Germinal center (tissue), 1 donor: ENCODE results near the gene TTLL9.

ENCODE experiments used
- DNase-seq: peaks from one replicate; pipeline ENCODE4 v3.0.0; 2012; ENCODE audit warnings: mixed read lengths, low spot score

Gene TTLL9

GRCh38 chr20:31949877-31950646 is 79.6 kb downstream of the TTLL9 start:
- DNase-seq: no peak

- DNase-seq: no peak
These were observed 80.7 kb downstream of the TTLL9 start for GRCh38 chr20:31951203-31951529.

- DNase-seq: peak; percentile 93
These were observed 81.4 kb downstream of the TTLL9 start, which contains the start of gene PDRG1 for GRCh38 chr20:31951530-31952453. Gene PDRG1, minus strand, starts transcription at chr20:31952046. Its CDS starts 85 bp downstream, at chr20:31951961.

- DNase-seq: no peak
These were observed 83.2 kb downstream of the TTLL9 start for GRCh38 chr20:31953556-31954148.

- no peak for DNase-seq
These were observed 84.1 kb downstream of the TTLL9 start for GRCh38 chr20:31954500-31954899.

- DNase-seq: no peak
These were observed 86.4 kb downstream of the TTLL9 start for GRCh38 chr20:31956556-31957526.

- DNase-seq: no peak
These were observed 92.3 kb downstream of the TTLL9 start for GRCh38 chr20:31962761-31963160.

GRCh38 chr20:31963889-31964288 is 93.5 kb downstream of the TTLL9 start:
- DNase-seq: no peak

- no peak for DNase-seq
These were observed 96.7 kb downstream of the TTLL9 start for GRCh38 chr20:31966991-31967655.

- peak; percentile 49 for DNase-seq
These were observed 97.4 kb downstream of the TTLL9 start, which contains the start of gene XKR7 for GRCh38 chr20:31967830-31968249. Gene XKR7, plus strand, starts transcription at chr20:31968151. Its CDS starts 25 bp downstream, at chr20:31968176.

- DNase-seq: peak; percentile 91
These were observed 98.1 kb downstream of the TTLL9 start for GRCh38 chr20:31968291-31969126.

GRCh38 chr20:31969991-31970390 is 99.6 kb downstream of the TTLL9 start:
- DNase-seq: no peak

GRCh38 chr20:31972471-31973021 is 102.1 kb downstream of the TTLL9 start:
- no peak for DNase-seq

- DNase-seq: no peak
These were observed 103.9 kb downstream of the TTLL9 start for GRCh38 chr20:31974296-31974695.

- no peak for DNase-seq
These were observed 104.6 kb downstream of the TTLL9 start for GRCh38 chr20:31974951-31975487.

- DNase-seq: no peak
These were observed 105.4 kb downstream of the TTLL9 start for GRCh38 chr20:31975874-31976273.

- no peak for DNase-seq
These were observed 106.6 kb downstream of the TTLL9 start for GRCh38 chr20:31977080-31977479.

- DNase-seq: no peak
These were observed 109.4 kb downstream of the TTLL9 start for GRCh38 chr20:31979713-31980426.

- no peak for DNase-seq
These were observed 111.3 kb downstream of the TTLL9 start for GRCh38 chr20:31981784-31982183.
